ENCODE measurements around the gene RAB36. TPM values are rescaled to one million over a fixed set of nuclear protein-coding genes. Genes with fewer than 3 reads are reported as not detected.

The RAB36 gene
- total and polyA plus RNA-seq, 2 donors (not counting 1 experiment from before 2014, with no cell fraction given), result 1.1 to 3.3 TPM

GRCh38 chr22:23152238-23153114, 7.2 kb downstream of the RAB36 start:
- Histone ChIP-seq H3K4me2 (replicated peaks; ENCODE audit: low read depth, low read length, poor library complexity, severe bottlenecking) (peak overlapping the region; percentile 66), H3K4me3 (ENCODE audit: control extremely low read depth in 1 of 5, extremely low read depth in 1 of 5, insufficient read depth in 1 of 5, low read depth in 2 of 5, low read length in 4 of 5) (peak overlapping the region; percentile 20 to 54 (median 36)), H4K20me1 (ENCODE audit: control insufficient read depth, insufficient read depth, low read length, poor library complexity, severe bottlenecking) (no peaks in the 10 kb centered on the region), H3K79me2 (ENCODE audit: control insufficient read depth, insufficient read depth, low read length) (no peaks in the 10 kb centered on the region), H3K4me1 (ENCODE audit: control insufficient read depth in 2 of 2, insufficient read depth in 2 of 2, low read length in 2 of 2) (peaks cover 16 to 23% of the 10 kb centered on the region in 2 donors), H3K27me3 (replicated peaks in 1 of 4; ENCODE audit: control extremely low read depth in 1 of 4, control insufficient read depth in 3 of 4, insufficient read depth in 4 of 4, low read length in 3 of 4) (no peaks in the 10 kb centered on the region), H3K9ac (ENCODE audit: low read length) (peak overlapping the region; percentile 39), H3K9me3 (ENCODE audit: control extremely low read depth in 1 of 3, control insufficient read depth in 2 of 3, insufficient read depth in 1 of 3, low read length in 2 of 3) (no peaks in the 10 kb centered on the region), H3K27ac (ENCODE audit: low read length in 2 of 2) (peak overlapping the region; percentile 61 to 64), H3K36me3 (replicated peaks in 1 of 2; ENCODE audit: control extremely low read depth in 1 of 2, control insufficient read depth in 1 of 2, extremely low read depth in 1 of 2, insufficient read depth in 2 of 2, low read length in 1 of 2) (no peaks in the 10 kb centered on the region), H2AFZ (ENCODE audit: insufficient read depth, low read depth, low read length, poor library complexity, severe bottlenecking) (peak overlapping the region; percentile 79)
- intact Hi-C loops (cut with micrococcal nuclease), result no loop called here
- Mint-ChIP-seq H3K9me3 (ENCODE audit: insufficient read depth) (no peaks in the 10 kb centered on the region), H3K4me1 (peaks cover 29% of the 10 kb centered on the region), H3K4me3 (peak overlapping the region; percentile 87), H3K27ac (peak overlapping the region; percentile 94), H3K27me3 (no peaks in the 10 kb centered on the region)
- POLR2A ChIA-PET, result interaction anchor here (0.6 to 0.9 kb wide), 3 partner anchors 9 to 11 kb away, joined by 3 to 4 read pairs (median 3); partner anchors contain the start of gene RSPH14
- DNase-seq, result peak; percentile 55
- ATAC-seq (ENCODE audit: low read depth), result peak; percentile 71
- TF ChIP-seq EZH2 (IDR thresholded peaks at IDR 0.05; ENCODE audit: borderline replicate concordance, insufficient read depth, low read depth, low read length, poor library complexity, severe bottlenecking), result no peak
- TF ChIP-seq CTCF (IDR thresholded peaks at IDR 0.05), result no peak
- 83% methylated on average over 16 of the region's 19 CpGs for WGBS (ENCODE audit: insufficient coverage)
- CTCF ChIA-PET, result interaction anchor here (0.5 to 2.7 kb wide), 7 partner anchors 8 to 193 kb away, joined by 3 to 12 read pairs (median 4); partner anchors contain the start of gene RAB36

GRCh38 chr22:23153994-23154393, 8.7 kb downstream of the RAB36 start:
- Histone ChIP-seq H3K9ac (ENCODE audit: low read length) (no peak overlapping the region), H3K27me3 (replicated peaks in 1 of 4; ENCODE audit: control extremely low read depth in 1 of 4, control insufficient read depth in 3 of 4, insufficient read depth in 4 of 4, low read length in 3 of 4) (no peaks in the 10 kb centered on the region), H3K79me2 (ENCODE audit: control insufficient read depth, insufficient read depth, low read length) (no peaks in the 10 kb centered on the region), H4K20me1 (ENCODE audit: control insufficient read depth, insufficient read depth, low read length, poor library complexity, severe bottlenecking) (no peaks in the 10 kb centered on the region), H3K9me3 (ENCODE audit: control extremely low read depth in 1 of 3, control insufficient read depth in 2 of 3, insufficient read depth in 1 of 3, low read length in 2 of 3) (no peaks in the 10 kb centered on the region), H3K4me1 (ENCODE audit: control insufficient read depth in 2 of 2, insufficient read depth in 2 of 2, low read length in 2 of 2) (peaks cover 16 to 23% of the 10 kb centered on the region in 2 donors), H2AFZ (ENCODE audit: insufficient read depth, low read depth, low read length, poor library complexity, severe bottlenecking) (no peak overlapping the region), H3K4me2 (replicated peaks; ENCODE audit: low read depth, low read length, poor library complexity, severe bottlenecking) (no peak overlapping the region), H3K36me3 (replicated peaks in 1 of 2; ENCODE audit: control extremely low read depth in 1 of 2, control insufficient read depth in 1 of 2, extremely low read depth in 1 of 2, insufficient read depth in 2 of 2, low read length in 1 of 2) (no peaks in the 10 kb centered on the region), H3K4me3 (ENCODE audit: control extremely low read depth in 1 of 5, extremely low read depth in 1 of 5, insufficient read depth in 1 of 5, low read depth in 2 of 5, low read length in 4 of 5) (no peak overlapping the region), H3K27ac (ENCODE audit: low read length in 2 of 2) (no peak overlapping the region)
- POLR2A ChIA-PET, result no interaction called here
- Mint-ChIP-seq H3K9me3 (ENCODE audit: insufficient read depth) (no peaks in the 10 kb centered on the region), H3K4me1 (peaks cover 29% of the 10 kb centered on the region), H3K27ac (peak overlapping the region; percentile 68), H3K4me3 (no peak overlapping the region), H3K27me3 (no peaks in the 10 kb centered on the region)
- no peak for DNase-seq
- no peak for TF ChIP-seq EZH2 (IDR thresholded peaks at IDR 0.05; ENCODE audit: borderline replicate concordance, insufficient read depth, low read depth, low read length, poor library complexity, severe bottlenecking)
- no peak for TF ChIP-seq CTCF (IDR thresholded peaks at IDR 0.05)
- intact Hi-C loops (cut with micrococcal nuclease), result no loop called here
- no peak for ATAC-seq (ENCODE audit: low read depth)
- CTCF ChIA-PET, result interaction anchor here (0.7 to 2.7 kb wide), 3 partner anchors 9 to 128 kb away, joined by 3 to 12 read pairs (median 3); partner anchors contain the start of gene RAB36
- 94% methylated on average over 6 of the region's 7 CpGs for WGBS (ENCODE audit: insufficient coverage)

All from B cell (primary cell).